Activated CD4-positive, alpha-beta memory T cell treated with anti-CD3 and anti-CD28 coated beads, Interleukin-2, amount 10 ng/mL, durations not matched to agents 7 days and 5 days (primary cell): ENCODE results near the gene EIF1AY. TPM values are rescaled to one million over a fixed set of nuclear protein-coding genes. Genes with fewer than 3 reads are reported as not detected.

Experiments used
- CTCF ChIA-PET: fragments of 350-600 bp; sonication (Branson Sonifier 250); formaldehyde crosslinking; loops from one replicate; lab custom pipeline; 2021; ENCODE audit warnings: antibody characterized with exemption, inconsistent platforms; lab: Charles Lee
- POLR2A ChIA-PET: fragments of 350-600 bp; sonication (Branson Sonifier 250); formaldehyde crosslinking; loops from one replicate; lab custom pipeline; 2021; ENCODE audit warnings: antibody characterized with exemption; lab: Charles Lee
- DNase-seq: peaks from one replicate; pipeline ENCODE4 v3.0.0-alpha.2; 2020
- H3K27ac Mint-ChIP-seq: one replicate; pipeline ENCODE4 v1.8.0; 2021; ENCODE audit warnings: mild to moderate bottlenecking, mixed read lengths
- H3K27me3 Mint-ChIP-seq: one replicate; pipeline ENCODE4 v1.8.0; 2021; ENCODE audit warnings: mixed read lengths
- H3K36me3 Mint-ChIP-seq: one replicate; pipeline ENCODE4 v1.8.0; 2021; ENCODE audit warnings: low read depth, mixed read lengths
- H3K4me1 Mint-ChIP-seq: one replicate; pipeline ENCODE4 v1.8.0; 2021; ENCODE audit warnings: mixed read lengths
- H3K4me3 Mint-ChIP-seq: one replicate; pipeline ENCODE4 v1.8.0; 2021; ENCODE audit warnings: mild to moderate bottlenecking, mixed read lengths
- H3K9me3 Mint-ChIP-seq: one replicate; pipeline ENCODE4 v1.8.0; 2021; ENCODE audit warnings: mixed read lengths
- total RNA-seq, 2 experiments: library from RNA; stranded (reverse); gene quantifications; one replicate each; pipeline ENCODE4 v1.2.3, GENCODE V29; 2021

The EIF1AY gene
- total RNA-seq, 2 experiments from 2014 or later, result 89.3 to 96.2 TPM

DNA sequence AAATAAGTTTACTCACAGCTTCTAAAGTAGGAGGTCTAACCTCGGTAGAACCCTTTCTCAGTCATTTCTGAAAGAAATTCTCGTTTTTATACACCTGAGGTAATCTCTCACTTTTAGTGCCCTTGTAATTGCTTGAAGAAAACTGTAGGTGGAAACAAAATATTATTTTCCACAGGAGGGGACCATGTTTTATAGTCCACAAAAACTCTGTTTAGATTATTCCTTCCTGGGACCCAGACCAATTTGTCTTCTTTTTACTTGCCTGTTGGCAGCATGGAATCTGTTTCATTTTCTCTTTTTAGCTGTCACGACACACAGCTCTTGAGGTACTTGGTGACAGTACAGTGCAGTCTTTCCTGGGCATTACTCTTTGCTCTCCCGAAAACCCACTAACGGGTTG lies 930 bp downstream of the EIF1AY start:
- Mint-ChIP-seq H3K36me3 (peaks cover 27% of the 10 kb centered on the region), H3K27me3 (no peaks in the 10 kb centered on the region), H3K4me3 (peak overlapping the region; percentile 81), H3K4me1 (peaks cover 39% of the 10 kb centered on the region), H3K27ac (peak overlapping the region; percentile 98), H3K9me3 (peaks cover 5% of the 10 kb centered on the region)
- POLR2A ChIA-PET, result interaction anchor here (0.5 to 2.4 kb wide), 12 partner anchors 10 to 1009 kb away, joined by 3 to 14 read pairs (median 5); partner anchors contain the start of gene KDM5D
- DNase-seq, result no peak
- CTCF ChIA-PET, result interaction anchor here (0.6 to 1.2 kb wide), 3 partner anchors 531 to 1008 kb away, joined by 3 to 4 read pairs (median 3); no protein-coding TSS in a partner anchor

DNA sequence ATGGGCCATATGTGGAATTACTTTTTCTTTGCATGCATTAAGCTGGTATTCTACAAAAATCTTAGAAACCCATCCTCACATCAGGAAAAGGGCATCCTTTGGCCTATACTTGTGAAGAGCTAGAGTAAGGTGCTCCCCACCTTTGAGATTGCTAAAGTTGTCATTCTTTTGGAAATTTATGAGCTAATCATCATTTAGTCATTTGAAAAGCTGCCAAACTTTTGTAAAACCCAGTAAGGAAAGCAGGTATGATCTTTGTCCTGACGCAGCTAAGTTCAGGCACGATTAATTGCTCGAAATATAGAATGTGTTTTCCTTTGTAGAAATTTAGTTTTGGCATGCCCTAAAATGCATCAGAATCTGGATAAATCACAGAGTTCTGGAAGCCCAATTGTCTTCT lies 2.6 kb downstream of the EIF1AY start:
- ChIA-PET CTCF (no interaction called here), POLR2A (no interaction called here)
- H3K4me1 Mint-ChIP-seq, result peaks cover 33% of the 10 kb centered on the region
- no peaks in the 10 kb centered on the region for H3K27me3 Mint-ChIP-seq
- H3K4me3 Mint-ChIP-seq, result peak overlapping the region; percentile 43
- no peak overlapping the region for H3K27ac Mint-ChIP-seq
- no peak for DNase-seq
- peaks cover 29% of the 10 kb centered on the region for H3K36me3 Mint-ChIP-seq
- peaks cover 1% of the 10 kb centered on the region for H3K9me3 Mint-ChIP-seq

GRCh38 chrY:20581687-20582086 lies 6.1 kb downstream of the EIF1AY start:
- no peaks in the 10 kb centered on the region for H3K27me3 Mint-ChIP-seq
- H3K36me3 Mint-ChIP-seq, result peaks cover 38% of the 10 kb centered on the region
- ChIA-PET POLR2A (interaction anchor here (1.4 kb wide), 1 partner anchor 837 kb away, joined by 5 read pairs; the partner anchor contains the start of gene KDM5D), CTCF (no interaction called here)
- H3K9me3 Mint-ChIP-seq, result no peaks in the 10 kb centered on the region
- peaks cover 30% of the 10 kb centered on the region for H3K4me1 Mint-ChIP-seq
- no peak overlapping the region for H3K27ac Mint-ChIP-seq
- no peak overlapping the region for H3K4me3 Mint-ChIP-seq
- no peak for DNase-seq

- Mint-ChIP-seq H3K4me1 (peaks cover 9% of the 10 kb centered on the region), H3K27me3 (no peaks in the 10 kb centered on the region), H3K27ac (no peak overlapping the region), H3K9me3 (no peaks in the 10 kb centered on the region), H3K4me3 (no peak overlapping the region), H3K36me3 (peaks cover 50% of the 10 kb centered on the region)
- ChIA-PET POLR2A (no interaction called here), CTCF (no interaction called here)
- no peak for DNase-seq
Measured at GRCh38 chrY:20586161-20586560, 10.6 kb downstream of the EIF1AY start.

Other genes starting within 250 kb of the EIF1AY start
- 1 to 10 TPM in 1 of 2 experiments, under 1 TPM in 1; 0.38 to 1.3 TPM for gene RPS4Y2, start 180.3 kb downstream of the EIF1AY start, total RNA-seq